Mesendoderm (in vitro differentiated cells): ENCODE measurements around the gene IL6ST.

Source experiments
- DNase-seq: peaks from one replicate; pipeline ENCODE4 v3.0.0; 2013
- H2AK5ac ChIP-seq: 2 replicates; pipeline ENCODE4 v1.6.1; 2013; ENCODE audit warnings: low read length, inconsistent platforms
- H2BK120ac ChIP-seq: 2 replicates; pipeline ENCODE4 v1.6.1; 2013; ENCODE audit warnings: low read depth, mild to moderate bottlenecking, low read length, moderate library complexity, mixed read lengths
- H2BK15ac ChIP-seq: replicated peaks from 2 replicates; pipeline ENCODE4 v1.6.1; 2013; ENCODE audit warnings: low read depth, mild to moderate bottlenecking, moderate library complexity
- H2BK5ac ChIP-seq: 2 replicates; pipeline ENCODE4 v1.6.1; 2013; ENCODE audit warnings: low read length, inconsistent platforms
- H3K18ac ChIP-seq: 2 replicates; pipeline ENCODE4 v1.6.1; 2013; ENCODE audit warnings: mild to moderate bottlenecking, low read length, mixed read lengths
- H3K23ac ChIP-seq: one replicate; pipeline ENCODE4 v1.6.1; 2013; ENCODE audit warnings: low read length
- H3K27ac ChIP-seq: 2 replicates; pipeline ENCODE4 v1.5.1; 2013; ENCODE audit warnings: low read depth, mild to moderate bottlenecking, inconsistent platforms, low read length, moderate library complexity
- H3K27me3 ChIP-seq: 2 replicates; pipeline ENCODE4 v1.6.1; 2013; ENCODE audit warnings: low read length, control low read depth, mild to moderate bottlenecking, inconsistent platforms; ENCODE audit not compliant: insufficient read depth, poor library complexity
- H3K36me3 ChIP-seq: 2 replicates; pipeline ENCODE4 v1.6.1; 2013; ENCODE audit warnings: low read length, inconsistent platforms; ENCODE audit not compliant: control insufficient read depth, insufficient read depth
- H3K4ac ChIP-seq: one replicate; pipeline ENCODE4 v1.6.1; 2013; ENCODE audit warnings: low read depth, mild to moderate bottlenecking, low read length, moderate library complexity
- H3K4me1 ChIP-seq: 2 replicates; pipeline ENCODE4 v1.6.1; 2013; ENCODE audit warnings: low read depth, low read length, inconsistent platforms; ENCODE audit not compliant: control insufficient read depth
- H3K4me2 ChIP-seq: 2 replicates; pipeline ENCODE4 v1.6.1; 2013; ENCODE audit warnings: low read length
- H3K4me3 ChIP-seq: 2 replicates; pipeline ENCODE4 v1.5.1; 2013; ENCODE audit warnings: mild to moderate bottlenecking, low read length
- H3K56ac ChIP-seq: one replicate; pipeline ENCODE4 v1.6.1; 2013; ENCODE audit warnings: low read length
- H3K79me1 ChIP-seq: 2 replicates; pipeline ENCODE4 v1.6.1; 2013; ENCODE audit warnings: low read length, inconsistent platforms
- H3K79me2 ChIP-seq: 2 replicates; pipeline ENCODE4 v1.6.1; 2013; ENCODE audit warnings: mild to moderate bottlenecking, low read length; ENCODE audit not compliant: control insufficient read depth, insufficient read depth
- H3K9ac ChIP-seq: 2 replicates; pipeline ENCODE4 v1.6.1; 2013; ENCODE audit warnings: low read length, inconsistent platforms
- H4K5ac ChIP-seq: one replicate; pipeline ENCODE4 v1.6.1; 2013; ENCODE audit warnings: low read length
- H4K8ac ChIP-seq: one replicate; pipeline ENCODE4 v1.6.1; 2013; ENCODE audit warnings: low read depth, mild to moderate bottlenecking, control low read depth, low read length, moderate library complexity
- WGBS: extraction: QIAGEN DNeasy Blood & Tissue Kit; methylation state at CpG from one replicate; pipeline ENCODE4 v1.1.7; 2013; ENCODE audit warnings: low lambda C conversion rate, missing lambda C conversion rate; ENCODE audit not compliant: insufficient coverage; ENCODE audit errors: extremely low coverage; 5-methylcytosine and 5-hydroxymethylcytosine counted together

IL6ST gene

GRCh38 chr5:56012281-56012963 is 17.7 kb upstream of the IL6ST start:
- no peaks in the 10 kb centered on the region for H3K36me3 ChIP-seq
- H3K4ac ChIP-seq = no peak overlapping the region
- no CpG with 5 or more reads among the region's 5 CpGs for WGBS
- H3K4me2 ChIP-seq = no peak overlapping the region
- no peak overlapping the region for H3K9ac ChIP-seq
- no peak overlapping the region for H3K56ac ChIP-seq
- H3K18ac ChIP-seq = no peak overlapping the region
- no peak overlapping the region for H4K5ac ChIP-seq
- H2BK15ac ChIP-seq = no peak overlapping the region
- no peak for DNase-seq
- H3K27ac ChIP-seq = no peak overlapping the region
- no peak overlapping the region for H2BK5ac ChIP-seq
- no peak overlapping the region for H2AK5ac ChIP-seq
- no peak overlapping the region for H3K23ac ChIP-seq
- no peaks in the 10 kb centered on the region for H3K79me1 ChIP-seq
- H3K27me3 ChIP-seq = no peaks in the 10 kb centered on the region
- no peaks in the 10 kb centered on the region for H3K4me1 ChIP-seq
- H4K8ac ChIP-seq = no peak overlapping the region
- no peak overlapping the region for H2BK120ac ChIP-seq
- H3K4me3 ChIP-seq = no peak overlapping the region
- H3K79me2 ChIP-seq = no peaks in the 10 kb centered on the region

- Histone ChIP-seq H4K8ac (no peak overlapping the region), H2BK15ac (no peak overlapping the region), H3K27ac (no peak overlapping the region), H2BK5ac (no peak overlapping the region), H3K18ac (no peak overlapping the region), H2BK120ac (no peak overlapping the region), H3K56ac (no peak overlapping the region), H3K23ac (no peak overlapping the region), H4K5ac (no peak overlapping the region), H3K4me2 (no peak overlapping the region), H3K4me3 (no peak overlapping the region), H3K9ac (no peak overlapping the region), H3K36me3 (no peaks in the 10 kb centered on the region), H3K27me3 (no peaks in the 10 kb centered on the region), H3K4ac (no peak overlapping the region), H3K79me2 (no peaks in the 10 kb centered on the region), H3K4me1 (no peaks in the 10 kb centered on the region), H3K79me1 (no peaks in the 10 kb centered on the region), H2AK5ac (no peak overlapping the region)
- no peak for DNase-seq
- WGBS = no CpG with 5 or more reads among the region's 3 CpGs
Observed at GRCh38 chr5:56011835-56012234, 17.1 kb upstream of the IL6ST start.

GRCh38 chr5:56010431-56010830 is 15.7 kb upstream of the IL6ST start:
- no CpG with 5 or more reads among the region's 3 CpGs for WGBS
- Histone ChIP-seq H2BK5ac (no peak overlapping the region), H3K79me1 (no peaks in the 10 kb centered on the region), H3K4ac (no peak overlapping the region), H3K9ac (no peak overlapping the region), H3K56ac (no peak overlapping the region), H2AK5ac (no peak overlapping the region), H3K27me3 (no peaks in the 10 kb centered on the region), H3K36me3 (no peaks in the 10 kb centered on the region), H2BK15ac (no peak overlapping the region), H3K27ac (no peak overlapping the region), H3K4me1 (no peaks in the 10 kb centered on the region), H3K79me2 (no peaks in the 10 kb centered on the region), H3K23ac (no peak overlapping the region), H3K4me3 (no peak overlapping the region), H3K18ac (no peak overlapping the region), H2BK120ac (no peak overlapping the region), H3K4me2 (no peak overlapping the region), H4K8ac (no peak overlapping the region), H4K5ac (no peak overlapping the region)
- no peak for DNase-seq

- Histone ChIP-seq H3K79me1 (no peaks in the 10 kb centered on the region), H3K4me2 (no peak overlapping the region), H3K4me3 (no peak overlapping the region), H2AK5ac (no peak overlapping the region), H3K79me2 (no peaks in the 10 kb centered on the region), H3K27ac (no peak overlapping the region), H3K36me3 (no peaks in the 10 kb centered on the region), H3K18ac (no peak overlapping the region), H2BK120ac (no peak overlapping the region), H3K23ac (no peak overlapping the region), H3K9ac (no peak overlapping the region), H2BK5ac (no peak overlapping the region), H3K4me1 (no peaks in the 10 kb centered on the region), H2BK15ac (no peak overlapping the region), H3K56ac (no peak overlapping the region), H3K27me3 (no peaks in the 10 kb centered on the region), H3K4ac (no peak overlapping the region), H4K5ac (no peak overlapping the region), H4K8ac (no peak overlapping the region)
- no peak for DNase-seq
Observed at GRCh38 chr5:56006600-56006999, 11.8 kb upstream of the IL6ST start.

GRCh38 chr5:56006094-56006493 is 11.3 kb upstream of the IL6ST start:
- Histone ChIP-seq H4K8ac (no peak overlapping the region), H3K36me3 (no peaks in the 10 kb centered on the region), H3K23ac (no peak overlapping the region), H3K4ac (no peak overlapping the region), H3K18ac (no peak overlapping the region), H2AK5ac (no peak overlapping the region), H3K27me3 (no peaks in the 10 kb centered on the region), H3K9ac (no peak overlapping the region), H2BK15ac (no peak overlapping the region), H3K4me1 (no peaks in the 10 kb centered on the region), H3K4me2 (no peak overlapping the region), H2BK120ac (no peak overlapping the region), H2BK5ac (no peak overlapping the region), H3K79me2 (no peaks in the 10 kb centered on the region), H3K79me1 (no peaks in the 10 kb centered on the region), H3K27ac (no peak overlapping the region), H3K4me3 (no peak overlapping the region), H4K5ac (no peak overlapping the region), H3K56ac (no peak overlapping the region)
- WGBS = no CpG with 5 or more reads among the region's 2 CpGs
- DNase-seq = no peak

- Histone ChIP-seq H4K5ac (no peak overlapping the region), H2BK120ac (no peak overlapping the region), H3K4me1 (no peaks in the 10 kb centered on the region), H2AK5ac (no peak overlapping the region), H3K18ac (peak overlapping the region; percentile 39), H3K36me3 (no peaks in the 10 kb centered on the region), H3K79me2 (no peaks in the 10 kb centered on the region), H3K4ac (no peak overlapping the region), H3K23ac (no peak overlapping the region), H3K56ac (no peak overlapping the region), H3K9ac (no peak overlapping the region), H3K27ac (no peak overlapping the region), H3K27me3 (no peaks in the 10 kb centered on the region), H3K4me2 (no peak overlapping the region), H2BK15ac (no peak overlapping the region), H3K4me3 (no peak overlapping the region), H2BK5ac (no peak overlapping the region), H3K79me1 (no peaks in the 10 kb centered on the region), H4K8ac (no peak overlapping the region)
- no CpG with 5 or more reads among the region's 1 CpG for WGBS
- DNase-seq = no peak
Observed at GRCh38 chr5:56004874-56005273, 10.1 kb upstream of the IL6ST start.
